AG04450 (cell line): Measurements from ENCODE around the gene ACBD6. TPM values are rescaled to one million over a fixed set of nuclear protein-coding genes. Genes with fewer than 3 reads are reported as not detected.

ENCODE experiments used
- CTCF ChIA-PET: fragments of 300-600, 350-600 bp; formaldehyde crosslinking; extraction: SDS; loops from one replicate; lab custom pipeline; 2022; ENCODE audit warnings: antibody characterized with exemption, inconsistent platforms; lab: Charles Lee
- POLR2A ChIA-PET: fragments of 350-600 bp; formaldehyde crosslinking; extraction: SDS; loops from one replicate; lab custom pipeline; 2021; ENCODE audit warnings: antibody characterized with exemption, inconsistent platforms; lab: Yijun Ruan, JAX
- DNase-seq: peaks from one replicate; pipeline ENCODE4 v3.0.0-alpha.2; 2011; ENCODE audit warnings: low read depth, low spot score
- H3K27ac ChIP-seq: one replicate; pipeline ENCODE4 v1.5.1; 2012; ENCODE audit warnings: low read depth, low read length, control low read depth
- H3K27me3 ChIP-seq: one replicate; pipeline ENCODE4 v1.6.0; 2012; ENCODE audit warnings: low read length; ENCODE audit not compliant: control insufficient read depth, insufficient read depth
- H3K4me3 ChIP-seq: 2 replicates; pipeline ENCODE4 v1.5.1; 2011; ENCODE audit warnings: mild to moderate bottlenecking, low read depth, low read length, control low read depth
- H3K9me3 ChIP-seq: 2 replicates; pipeline ENCODE4 v1.5.1; 2012; ENCODE audit warnings: low read length; ENCODE audit not compliant: control insufficient read depth, insufficient read depth
- CTCF ChIP-seq: IDR thresholded peaks from 2 replicates; pipeline ENCODE4 v1.5.1; 2011; ENCODE audit warnings: low read depth, low read length, control low read depth, inconsistent platforms
- polyA plus RNA-seq: library from polyadenylated mRNA; depleted of rRNA; stranded (reverse); fragments of >200 nt; gene quantifications from 2 replicates; pipeline ENCODE4 v1.2.3, GENCODE V29; 2011

The ACBD6 gene
- polyA plus RNA-seq, 1 experiment: 87.6 TPM

GRCh38 chr1:180507795-180508724, 5.7 kb upstream of the ACBD6 start:
- Histone ChIP-seq H3K9me3 (peaks cover 7% of the 10 kb centered on the region), H3K27me3 (no peaks in the 10 kb centered on the region), H3K4me3 (no peak overlapping the region), H3K27ac (peak overlapping the region; percentile 83)
- TF ChIP-seq CTCF: peak; percentile 16; the same call in 1 of the 2 replicates
- CTCF ChIA-PET: interaction anchor here (0.9 kb wide), 1 partner anchor 354 kb away, joined by 4 read pairs; no protein-coding TSS in a partner anchor
- peak; percentile 85 for DNase-seq
- POLR2A ChIA-PET: no interaction called here

GRCh38 chr1:180505732-180506335, 3.5 kb upstream of the ACBD6 start:
- H3K27me3 ChIP-seq: no peaks in the 10 kb centered on the region
- peaks cover 10% of the 10 kb centered on the region for H3K9me3 ChIP-seq
- CTCF ChIA-PET: interaction anchor here (1.1 to 3.0 kb wide), 3 partner anchors 10 to 357 kb away, joined by 5 to 14 read pairs (median 14); no protein-coding TSS in a partner anchor
- H3K27ac ChIP-seq: no peak overlapping the region
- no peak for DNase-seq
- TF ChIP-seq CTCF: no peak
- POLR2A ChIA-PET: interaction anchor here (0.6 kb wide), 1 partner anchor 583 kb away, joined by 3 read pairs; no protein-coding TSS in a partner anchor
- H3K4me3 ChIP-seq: no peak overlapping the region

- Histone ChIP-seq H3K27ac (no peak overlapping the region), H3K4me3 (no peak overlapping the region), H3K27me3 (no peaks in the 10 kb centered on the region), H3K9me3 (peaks cover 10% of the 10 kb centered on the region)
- DNase-seq: no peak
- TF ChIP-seq CTCF: no peak
- POLR2A ChIA-PET: interaction anchor here (0.6 kb wide), 1 partner anchor 504 kb away, joined by 3 read pairs; no protein-coding TSS in a partner anchor
- CTCF ChIA-PET: interaction anchor here (3.0 kb wide), 1 partner anchor 358 kb away, joined by 14 read pairs; no protein-coding TSS in a partner anchor
Measured at GRCh38 chr1:180504186-180504585, 1.8 kb upstream of the ACBD6 start.

GRCh38 chr1:180503280-180503862, 994 bp upstream of the ACBD6 start:
- Histone ChIP-seq H3K27ac (peak overlapping the region; percentile 94), H3K4me3 (peak overlapping the region; percentile 94), H3K9me3 (peaks cover 4% of the 10 kb centered on the region), H3K27me3 (no peaks in the 10 kb centered on the region)
- ChIA-PET POLR2A (interaction anchor here (0.6 kb wide), 1 partner anchor 504 kb away, joined by 3 read pairs; no protein-coding TSS in a partner anchor), CTCF (interaction anchor here (2.8 to 3.0 kb wide), 2 partner anchors 12 to 359 kb away, joined by 14 to 15 read pairs; no protein-coding TSS in a partner anchor)
- DNase-seq: no peak
- no peak for TF ChIP-seq CTCF
